Calu3 (cell line): ENCODE data around the gene TSPAN7. TPM values are rescaled to one million over a fixed set of nuclear protein-coding genes. Genes with fewer than 3 reads are reported as not detected.

Experiments
- BruUV-seq: library from RNA; stranded (reverse); fragments of 400-500 nt; replicated peaks from 2 replicates; lab custom pipeline; 2021; lab: Mats Ljungman, UMichigan
- CTCF ChIA-PET: fragments of 300-600 bp; sonication (Branson Sonifier 250); formaldehyde crosslinking; loops from one replicate; lab custom pipeline; 2022; ENCODE audit warnings: antibody characterized with exemption; lab: Charles Lee
- DNase-seq: peaks from one replicate; pipeline ENCODE4 v3.0.0; 2022
- H3K27ac Mint-ChIP-seq: one replicate; pipeline ENCODE4 v1.8.0; 2022; ENCODE audit warnings: mixed read lengths; ENCODE audit not compliant: unreplicated experiment
- H3K27me3 Mint-ChIP-seq: one replicate; pipeline ENCODE4 v1.8.0; 2022; ENCODE audit warnings: mixed read lengths; ENCODE audit not compliant: unreplicated experiment
- H3K36me3 Mint-ChIP-seq: one replicate; pipeline ENCODE4 v1.8.0; 2022; ENCODE audit warnings: mild to moderate bottlenecking, moderate library complexity, mixed read lengths; ENCODE audit not compliant: insufficient read depth, unreplicated experiment
- H3K4me1 Mint-ChIP-seq: one replicate; pipeline ENCODE4 v1.8.0; 2022; ENCODE audit warnings: mild to moderate bottlenecking, low read depth, mixed read lengths; ENCODE audit not compliant: unreplicated experiment
- H3K4me3 Mint-ChIP-seq: one replicate; pipeline ENCODE4 v1.8.0; 2022; ENCODE audit warnings: mild to moderate bottlenecking, low read depth, moderate library complexity, mixed read lengths; ENCODE audit not compliant: unreplicated experiment
- H3K9me3 Mint-ChIP-seq: one replicate; pipeline ENCODE4 v1.8.0; 2022; ENCODE audit warnings: low read depth, mixed read lengths; ENCODE audit not compliant: unreplicated experiment
- intact Hi-C: fragments of 100-400 bp; cut with micrococcal nuclease; formaldehyde crosslinking; loops from one replicate; pipeline ENCODE4 v1.10.0; 2022; ENCODE audit not compliant: unreplicated experiment
- total RNA-seq: library from RNA; stranded (reverse); gene quantifications from 2 replicates; pipeline ENCODE4 v1.2.3, GENCODE V29; 2022
- TF ChIP-seq, protein P1 (sequence below): fragments of 200-600 bp; IDR thresholded peaks from one replicate; pipeline ENCODE4 v1.8.0; 2022; ENCODE audit warnings: antibody characterized with exemption; ENCODE audit not compliant: unreplicated experiment

The TSPAN7 gene
- total RNA-seq, 1 experiment from 2014 or later = 0.21 TPM

DNA sequence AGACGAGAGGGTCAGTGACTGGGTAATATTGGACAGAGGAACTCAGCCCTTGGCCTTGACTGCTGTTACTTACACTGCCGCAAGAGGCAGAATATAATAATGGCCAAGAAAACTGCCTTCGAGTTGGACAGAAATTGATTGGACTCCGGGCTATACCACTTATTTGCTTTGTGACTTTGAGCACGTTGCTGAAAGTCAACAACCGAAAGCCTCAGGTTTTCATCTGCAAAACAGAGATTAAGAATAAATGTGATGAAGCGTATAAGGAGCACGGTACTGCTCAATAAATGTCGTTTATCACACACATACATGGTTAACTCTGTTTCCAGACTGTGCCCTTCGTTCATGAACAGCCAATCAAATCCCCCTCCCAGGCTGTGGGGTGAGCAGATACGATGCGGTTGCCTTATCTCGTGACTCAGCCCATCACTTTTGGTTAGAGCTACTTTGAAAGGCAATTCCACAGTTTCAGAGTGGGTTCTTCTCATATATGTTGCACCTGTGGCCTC lies 91.6 kb downstream of the TSPAN7 start:
- Mint-ChIP-seq H3K36me3 (no peaks in the 10 kb centered on the region), H3K27ac (no peak overlapping the region), H3K27me3 (no peaks in the 10 kb centered on the region), H3K9me3 (no peaks in the 10 kb centered on the region), H3K4me1 (no peaks in the 10 kb centered on the region), H3K4me3 (no peak overlapping the region)
- intact Hi-C loops = no loop called here
- CTCF ChIA-PET = no interaction called here
- TF ChIP-seq, protein P1, sequence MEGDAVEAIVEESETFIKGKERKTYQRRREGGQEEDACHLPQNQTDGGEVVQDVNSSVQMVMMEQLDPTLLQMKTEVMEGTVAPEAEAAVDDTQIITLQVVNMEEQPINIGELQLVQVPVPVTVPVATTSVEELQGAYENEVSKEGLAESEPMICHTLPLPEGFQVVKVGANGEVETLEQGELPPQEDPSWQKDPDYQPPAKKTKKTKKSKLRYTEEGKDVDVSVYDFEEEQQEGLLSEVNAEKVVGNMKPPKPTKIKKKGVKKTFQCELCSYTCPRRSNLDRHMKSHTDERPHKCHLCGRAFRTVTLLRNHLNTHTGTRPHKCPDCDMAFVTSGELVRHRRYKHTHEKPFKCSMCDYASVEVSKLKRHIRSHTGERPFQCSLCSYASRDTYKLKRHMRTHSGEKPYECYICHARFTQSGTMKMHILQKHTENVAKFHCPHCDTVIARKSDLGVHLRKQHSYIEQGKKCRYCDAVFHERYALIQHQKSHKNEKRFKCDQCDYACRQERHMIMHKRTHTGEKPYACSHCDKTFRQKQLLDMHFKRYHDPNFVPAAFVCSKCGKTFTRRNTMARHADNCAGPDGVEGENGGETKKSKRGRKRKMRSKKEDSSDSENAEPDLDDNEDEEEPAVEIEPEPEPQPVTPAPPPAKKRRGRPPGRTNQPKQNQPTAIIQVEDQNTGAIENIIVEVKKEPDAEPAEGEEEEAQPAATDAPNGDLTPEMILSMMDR = no peak
- DNase-seq = no peak
- no TSS peak for BruUV-seq

DNA sequence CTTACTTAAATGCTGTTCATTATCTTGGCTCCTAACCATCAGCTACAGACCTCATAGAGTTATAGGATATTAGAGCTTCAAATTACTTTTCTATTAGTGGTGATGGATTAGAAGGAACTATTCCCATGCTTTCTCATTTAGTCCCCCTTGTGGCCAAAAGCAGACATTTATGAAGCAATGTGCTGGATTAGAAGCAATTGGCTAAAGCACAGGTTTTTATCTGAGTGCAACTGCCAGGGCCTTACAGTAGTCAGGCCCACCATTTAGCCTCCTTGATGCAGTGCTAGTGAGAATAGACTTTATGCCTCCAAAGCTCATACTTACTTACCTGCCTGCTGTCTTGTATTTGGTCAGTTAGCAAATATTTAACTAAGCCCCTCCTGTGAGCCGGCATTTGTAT lies 93.0 kb downstream of the TSPAN7 start:
- DNase-seq = peak; percentile 4
- CTCF ChIA-PET = no interaction called here
- Mint-ChIP-seq H3K27ac (no peak overlapping the region), H3K27me3 (peaks cover 11% of the 10 kb centered on the region), H3K9me3 (no peaks in the 10 kb centered on the region), H3K4me1 (no peaks in the 10 kb centered on the region), H3K4me3 (no peak overlapping the region), H3K36me3 (no peaks in the 10 kb centered on the region)
- intact Hi-C loops = loop anchor here (1.0 kb wide), 1 partner anchor 278 kb away; no protein-coding TSS in a partner anchor
- BruUV-seq = no TSS peak
- TF ChIP-seq, protein P1 = peak; percentile 36

GRCh38 chrX:38656350-38656915 lies 95.1 kb downstream of the TSPAN7 start:
- intact Hi-C loops = no loop called here
- Mint-ChIP-seq H3K4me1 (no peaks in the 10 kb centered on the region), H3K27me3 (peaks cover 11% of the 10 kb centered on the region), H3K9me3 (no peaks in the 10 kb centered on the region), H3K36me3 (no peaks in the 10 kb centered on the region), H3K27ac (no peak overlapping the region), H3K4me3 (no peak overlapping the region)
- no peak for DNase-seq
- CTCF ChIA-PET = no interaction called here
- BruUV-seq = no TSS peak
- TF ChIP-seq, protein P1 = no peak

GRCh38 chrX:38657562-38657961 lies 96.2 kb downstream of the TSPAN7 start:
- H3K9me3 Mint-ChIP-seq = no peaks in the 10 kb centered on the region
- CTCF ChIA-PET = interaction anchor here (0.6 kb wide), 1 partner anchor 232 kb away, joined by 3 read pairs; no protein-coding TSS in a partner anchor

More at GRCh38 chrX:38657562-38657961, 96.2 kb downstream of the TSPAN7 start:
- no peaks in the 10 kb centered on the region for H3K36me3 Mint-ChIP-seq
- TF ChIP-seq, protein P1 = no peak
- BruUV-seq = no TSS peak
- no peak overlapping the region for H3K4me3 Mint-ChIP-seq
- intact Hi-C loops = no loop called here
- H3K27me3 Mint-ChIP-seq = peaks cover 21% of the 10 kb centered on the region
- H3K4me1 Mint-ChIP-seq = no peaks in the 10 kb centered on the region
- DNase-seq = no peak
- no peak overlapping the region for H3K27ac Mint-ChIP-seq
